GM19467 (cell line): Measurements from ENCODE around the gene MTX1.

Experiments used
- ATAC-seq: cut with Tn5 transposase; IDR thresholded peaks from one replicate; pipeline ENCODE4 v1.9.1; 2021; ENCODE audit warnings: mild to moderate bottlenecking, moderate library complexity; ENCODE audit not compliant: unreplicated experiment

MTX1 gene

DNA sequence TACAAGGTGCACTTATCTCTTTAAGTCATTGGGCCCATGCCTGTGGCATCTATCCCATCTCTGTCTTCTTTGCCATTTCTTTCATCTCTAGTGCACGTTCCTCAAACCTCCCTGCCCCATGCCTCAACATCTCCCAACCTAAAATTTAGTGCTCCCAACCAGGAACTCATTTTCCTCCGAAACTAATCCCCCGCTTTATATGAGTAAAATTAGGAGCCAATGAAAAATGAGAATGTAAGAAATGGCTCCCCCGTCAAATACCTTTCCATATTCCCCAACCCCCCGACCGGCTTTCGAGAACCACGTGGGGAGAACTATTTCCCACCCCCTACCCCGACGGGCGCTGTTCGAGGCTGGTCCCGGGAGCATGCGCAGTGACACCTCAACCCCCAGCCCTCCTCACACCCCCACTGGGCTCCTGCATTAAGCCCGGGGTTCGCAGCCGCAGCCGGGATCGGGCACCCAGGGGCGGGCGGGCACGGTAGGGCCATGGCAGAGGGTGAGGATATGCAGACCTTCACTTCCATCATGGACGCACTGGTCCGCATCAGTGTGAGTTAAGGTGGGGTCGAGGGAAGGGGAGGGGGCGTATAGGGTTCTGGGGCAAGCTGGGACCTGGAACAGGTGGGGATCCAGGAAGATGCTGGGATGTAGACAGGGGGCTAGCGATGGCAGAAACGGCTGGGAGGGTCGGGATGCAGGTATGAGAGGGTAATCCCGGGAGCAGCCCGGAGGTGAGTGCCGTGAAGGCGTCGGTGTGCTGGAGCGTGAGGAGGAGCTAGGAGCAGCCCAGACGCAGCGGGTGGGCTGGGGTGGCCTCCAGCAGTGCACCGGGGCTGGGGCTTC lies 34.8 kb upstream of the MTX1 start, which contains the start of gene TRIM46:
TSS of gene TRIM46 (plus strand) at position 372 of the 846 bp plus-strand sequence. CDS start at position 490, 118 bp downstream.
- ATAC-seq: no peak

DNA sequence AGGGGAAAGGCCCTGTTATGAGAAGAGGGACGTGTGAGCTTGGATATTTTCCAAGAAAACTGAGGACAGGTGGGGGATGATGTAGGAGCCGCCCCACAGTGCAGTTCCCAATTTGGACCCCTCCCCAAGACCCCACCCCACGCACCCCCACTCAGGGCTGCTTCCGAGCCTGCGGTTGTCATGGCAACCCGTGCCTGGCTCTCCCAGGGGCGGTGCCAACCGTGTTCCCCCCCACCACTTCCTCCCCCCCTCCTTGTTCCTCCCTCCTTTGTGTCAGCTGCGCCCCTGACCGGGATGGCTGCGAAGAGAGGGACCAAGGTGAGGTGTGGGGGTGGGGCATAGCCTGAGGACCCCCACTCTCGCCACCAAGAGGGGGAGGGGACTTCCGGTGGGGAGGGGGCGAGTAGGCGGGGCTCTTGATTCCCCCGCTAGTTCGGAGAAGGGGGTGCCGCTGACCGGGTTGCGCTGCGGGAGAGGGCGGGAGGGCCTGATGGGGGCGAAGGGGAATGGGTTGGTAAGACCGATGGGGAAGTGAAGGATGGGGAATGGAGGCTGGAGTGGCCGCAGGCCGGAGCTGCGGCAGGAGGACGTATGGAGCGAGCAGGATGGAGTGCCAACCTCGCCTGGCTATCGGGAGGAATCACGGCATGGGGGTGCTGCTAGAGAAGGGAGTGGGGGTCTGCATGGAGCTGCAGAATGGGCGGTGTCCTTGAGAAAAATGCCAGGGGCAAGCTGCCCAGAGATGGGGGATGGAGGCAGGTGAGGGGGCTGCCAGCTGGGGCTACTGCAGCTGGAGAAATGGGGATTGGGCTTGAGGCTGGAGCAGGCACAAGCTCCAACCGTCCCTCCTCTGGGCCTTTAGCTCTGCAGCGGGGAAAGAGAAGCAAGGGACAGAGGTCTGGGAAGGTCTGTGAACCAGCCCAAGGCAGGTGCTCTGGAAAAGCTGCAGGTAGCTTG lies 33.9 kb upstream of the MTX1 start:
- no peak for ATAC-seq

GRCh38 chr1:155175281-155175926 lies 33.1 kb upstream of the MTX1 start:
- ATAC-seq: no peak

GRCh38 chr1:155175927-155176371 lies 32.5 kb upstream of the MTX1 start:
- ATAC-seq: no peak

DNA sequence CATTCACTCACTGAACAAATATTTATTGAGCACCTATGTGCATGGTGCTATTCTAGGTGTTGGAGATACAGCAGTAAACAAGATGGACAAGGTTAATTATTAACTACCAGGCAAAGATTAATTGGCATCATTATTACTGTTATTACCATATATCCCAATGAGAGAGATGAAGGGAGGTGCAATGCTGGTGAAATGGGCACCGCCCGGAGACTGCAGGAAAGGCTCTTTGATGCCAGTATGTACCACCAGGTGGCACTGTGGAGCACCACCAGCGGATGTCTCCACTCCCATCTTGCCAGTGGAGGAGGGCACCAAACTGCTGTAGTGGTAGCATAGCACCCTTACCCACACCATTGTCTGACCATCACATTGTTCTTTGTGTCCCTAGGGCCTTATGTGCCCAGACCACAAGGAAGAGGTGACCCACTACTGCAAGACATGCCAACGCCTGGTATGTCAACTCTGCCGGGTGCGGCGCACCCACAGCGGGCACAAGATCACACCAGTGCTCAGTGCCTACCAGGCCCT lies 31.9 kb upstream of the MTX1 start:
- no peak for ATAC-seq

GRCh38 chr1:155177192-155177917 lies 31.1 kb upstream of the MTX1 start:
- no peak for ATAC-seq

DNA sequence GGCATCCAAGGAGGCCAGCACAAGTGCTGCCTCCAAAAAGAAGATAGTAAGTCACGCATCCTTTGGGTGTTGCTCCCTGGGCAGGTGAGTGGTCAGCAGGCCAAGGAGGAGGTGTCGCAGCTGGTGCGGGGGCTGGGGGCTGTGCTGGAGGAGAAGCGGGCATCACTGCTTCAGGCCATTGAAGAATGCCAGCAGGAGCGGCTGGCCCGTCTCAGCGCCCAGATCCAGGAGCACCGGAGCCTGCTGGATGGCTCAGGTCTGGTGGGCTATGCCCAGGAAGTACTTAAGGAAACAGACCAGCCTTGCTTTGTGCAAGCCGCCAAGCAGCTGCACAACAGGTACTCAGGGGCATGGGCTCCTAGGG lies 30.6 kb upstream of the MTX1 start:
- no peak for ATAC-seq

GRCh38 chr1:155178441-155179111 lies 29.9 kb upstream of the MTX1 start:
- no peak for ATAC-seq

- ATAC-seq: no peak
Observed at GRCh38 chr1:155179112-155180031, 29.1 kb upstream of the MTX1 start.

- ATAC-seq: no peak
Observed at GRCh38 chr1:155181371-155182051, 27.0 kb upstream of the MTX1 start.

GRCh38 chr1:155182052-155182550 lies 26.4 kb upstream of the MTX1 start:
- ATAC-seq: no peak

GRCh38 chr1:155183775-155184221 lies 24.7 kb upstream of the MTX1 start:
- no peak for ATAC-seq

- ATAC-seq: no peak
Observed at GRCh38 chr1:155184351-155184811, 24.1 kb upstream of the MTX1 start.

- peak; percentile 77 for ATAC-seq
Observed at GRCh38 chr1:155184835-155185782, 23.4 kb upstream of the MTX1 start.

DNA sequence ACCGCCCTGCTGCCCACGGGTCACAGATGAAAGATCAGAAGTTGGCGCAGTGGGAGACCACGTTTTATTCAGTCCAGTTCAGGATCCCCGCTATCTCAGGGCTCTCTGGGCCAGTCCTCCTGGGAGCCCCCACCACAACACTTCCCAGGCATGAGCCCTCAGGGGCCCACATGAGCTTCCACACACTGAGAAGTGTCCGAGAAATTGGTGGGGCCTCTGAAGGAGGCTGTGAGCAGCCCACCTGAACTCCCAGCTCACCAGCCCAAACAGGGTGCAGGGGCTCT lies 22.8 kb upstream of the MTX1 start:
- no peak for ATAC-seq

- no peak for ATAC-seq
Observed at GRCh38 chr1:155186067-155186793, 22.3 kb upstream of the MTX1 start.
